ENCODE measurements around the gene ERCC3. TPM values are rescaled to one million over a fixed set of nuclear protein-coding genes. Genes with fewer than 3 reads are reported as not detected.

Gene ERCC3
- total RNA-seq, 1 experiment from 2014 or later, result 69.5 TPM

DNA sequence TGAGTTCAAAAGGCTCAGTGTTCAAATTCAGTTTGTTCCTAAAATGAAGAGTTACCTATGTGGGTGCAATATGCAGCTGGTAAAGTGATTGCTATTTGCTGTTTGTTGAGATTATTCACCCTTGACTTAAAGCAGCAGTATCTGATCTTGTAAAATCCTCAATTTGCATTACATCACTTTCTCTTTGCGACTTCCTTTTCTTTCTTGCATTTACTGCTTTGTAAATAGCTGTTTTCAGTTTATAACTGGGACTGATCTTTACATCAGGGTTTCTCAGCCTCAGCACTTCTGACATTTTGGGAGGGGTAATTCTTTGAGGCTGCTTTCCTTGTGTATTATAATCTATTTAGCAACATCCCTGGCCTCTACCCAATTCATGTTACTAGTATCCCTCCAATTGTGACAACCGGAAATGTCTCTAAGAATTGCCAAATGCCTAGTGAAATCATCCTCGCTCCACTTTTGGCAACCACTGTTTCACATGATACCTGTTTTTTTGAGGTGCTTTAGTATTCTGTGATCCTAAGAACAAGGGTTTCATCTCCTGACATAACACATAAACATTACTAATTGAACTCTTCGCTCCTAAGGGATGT, 12.1 kb upstream of the ERCC3 start:
- ChIA-PET CTCF (no interaction called here), POLR2A (ENCODE audit: low non-redundant PET) (no interaction called here)
- Histone ChIP-seq H3K27ac (ENCODE audit: low read depth, low read length, poor library complexity, severe bottlenecking) (peak overlapping the region; percentile 25), H3K4me1 (ENCODE audit: insufficient read depth, low read length, poor library complexity, severe bottlenecking) (peaks cover 18% of the 10 kb centered on the region), H3K9me3 (ENCODE audit: low read depth, low read length, poor library complexity, severe bottlenecking) (no peaks in the 10 kb centered on the region), H3K4me3 (ENCODE audit: low read depth, low read length, poor library complexity, severe bottlenecking) (no peak overlapping the region), H3K36me3 (ENCODE audit: insufficient read depth, low read length, poor library complexity, severe bottlenecking) (peaks cover 6% of the 10 kb centered on the region), H3K27me3 (replicated peaks; ENCODE audit: insufficient read depth, low read depth, low read length, poor library complexity) (no peaks in the 10 kb centered on the region)
- TF ChIP-seq, protein P1, sequence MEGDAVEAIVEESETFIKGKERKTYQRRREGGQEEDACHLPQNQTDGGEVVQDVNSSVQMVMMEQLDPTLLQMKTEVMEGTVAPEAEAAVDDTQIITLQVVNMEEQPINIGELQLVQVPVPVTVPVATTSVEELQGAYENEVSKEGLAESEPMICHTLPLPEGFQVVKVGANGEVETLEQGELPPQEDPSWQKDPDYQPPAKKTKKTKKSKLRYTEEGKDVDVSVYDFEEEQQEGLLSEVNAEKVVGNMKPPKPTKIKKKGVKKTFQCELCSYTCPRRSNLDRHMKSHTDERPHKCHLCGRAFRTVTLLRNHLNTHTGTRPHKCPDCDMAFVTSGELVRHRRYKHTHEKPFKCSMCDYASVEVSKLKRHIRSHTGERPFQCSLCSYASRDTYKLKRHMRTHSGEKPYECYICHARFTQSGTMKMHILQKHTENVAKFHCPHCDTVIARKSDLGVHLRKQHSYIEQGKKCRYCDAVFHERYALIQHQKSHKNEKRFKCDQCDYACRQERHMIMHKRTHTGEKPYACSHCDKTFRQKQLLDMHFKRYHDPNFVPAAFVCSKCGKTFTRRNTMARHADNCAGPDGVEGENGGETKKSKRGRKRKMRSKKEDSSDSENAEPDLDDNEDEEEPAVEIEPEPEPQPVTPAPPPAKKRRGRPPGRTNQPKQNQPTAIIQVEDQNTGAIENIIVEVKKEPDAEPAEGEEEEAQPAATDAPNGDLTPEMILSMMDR (conservative IDR thresholded peaks at IDR 0.05; ENCODE audit: low read depth, low read length), result no peak
- TF ChIP-seq EZH2 (IDR thresholded peaks at IDR 0.05; ENCODE audit: borderline replicate concordance, low read depth, low read length, poor library complexity, severe bottlenecking), result no peak
- intact Hi-C loops (cut with micrococcal nuclease; ENCODE audit: unreplicated experiment), result no loop called here
- BruUV-seq (replicated peaks), result TSS peak; percentile 21
- peak; percentile 88 for DNase-seq (ENCODE audit: low spot score)

DNA sequence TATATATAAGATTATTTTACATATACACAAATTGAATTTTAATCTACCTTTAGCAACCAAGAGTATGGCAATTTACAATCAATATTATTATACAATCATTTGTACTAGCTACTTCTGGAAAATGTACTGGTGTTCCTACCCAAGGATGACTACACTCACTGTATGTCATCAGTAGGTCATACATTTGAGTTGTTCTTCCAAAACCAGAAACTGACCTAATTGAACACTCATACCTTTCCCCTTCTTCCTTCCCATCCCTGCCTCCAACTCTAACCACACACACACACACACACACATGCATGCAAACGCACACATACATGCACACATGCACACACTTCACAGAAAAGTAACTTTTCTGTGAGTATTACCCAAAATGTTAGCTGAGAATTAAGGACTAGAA, 8.2 kb upstream of the ERCC3 start:
- Histone ChIP-seq H3K36me3 (ENCODE audit: insufficient read depth, low read length, poor library complexity, severe bottlenecking) (peaks cover 6% of the 10 kb centered on the region), H3K27me3 (replicated peaks; ENCODE audit: insufficient read depth, low read depth, low read length, poor library complexity) (no peaks in the 10 kb centered on the region), H3K27ac (ENCODE audit: low read depth, low read length, poor library complexity, severe bottlenecking) (no peak overlapping the region), H3K4me3 (ENCODE audit: low read depth, low read length, poor library complexity, severe bottlenecking) (no peak overlapping the region), H3K4me1 (ENCODE audit: insufficient read depth, low read length, poor library complexity, severe bottlenecking) (peaks cover 18% of the 10 kb centered on the region), H3K9me3 (ENCODE audit: low read depth, low read length, poor library complexity, severe bottlenecking) (no peaks in the 10 kb centered on the region)
- intact Hi-C loops (cut with micrococcal nuclease; ENCODE audit: unreplicated experiment), result no loop called here
- no TSS peak for BruUV-seq (replicated peaks)
- no peak for DNase-seq (ENCODE audit: low spot score)
- CTCF ChIA-PET, result interaction anchor here (0.6 kb wide), 1 partner anchor 205 kb away, joined by 3 read pairs; no protein-coding TSS in a partner anchor
- TF ChIP-seq, protein P1 (conservative IDR thresholded peaks at IDR 0.05; ENCODE audit: low read depth, low read length), result no peak
- TF ChIP-seq EZH2 (IDR thresholded peaks at IDR 0.05; ENCODE audit: borderline replicate concordance, low read depth, low read length, poor library complexity, severe bottlenecking), result no peak
- POLR2A ChIA-PET (ENCODE audit: low non-redundant PET), result no interaction called here

DNA sequence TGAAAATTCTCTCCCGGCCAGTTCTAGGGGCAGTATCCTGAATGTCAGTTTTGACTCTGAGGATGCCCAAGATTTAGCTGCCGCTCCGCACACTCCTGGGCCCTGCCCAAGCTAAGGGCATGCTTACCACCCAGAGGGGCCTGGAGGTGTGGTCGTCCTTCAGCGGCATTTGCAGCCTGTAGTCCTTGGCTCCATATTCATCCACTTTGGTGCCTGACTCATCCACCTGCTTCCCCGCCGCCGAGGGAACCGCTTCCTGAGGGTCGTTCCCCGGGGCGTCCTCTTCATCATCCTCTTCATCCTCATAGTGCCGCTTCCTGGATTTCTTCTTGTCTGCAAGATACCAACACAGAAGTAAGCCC, 577 bp downstream of the ERCC3 start:
- H3K9me3 ChIP-seq (ENCODE audit: low read depth, low read length, poor library complexity, severe bottlenecking), result no peaks in the 10 kb centered on the region
- H3K4me3 ChIP-seq (ENCODE audit: low read depth, low read length, poor library complexity, severe bottlenecking), result peak overlapping the region; percentile 91
- peak overlapping the region; percentile 81 for H3K27ac ChIP-seq (ENCODE audit: low read depth, low read length, poor library complexity, severe bottlenecking)
- H3K36me3 ChIP-seq (ENCODE audit: insufficient read depth, low read length, poor library complexity, severe bottlenecking), result peaks cover 39% of the 10 kb centered on the region
- intact Hi-C loops (cut with micrococcal nuclease; ENCODE audit: unreplicated experiment), result loop anchor here (5.0 kb wide), 1 partner anchor 96 kb away; no protein-coding TSS in a partner anchor
- DNase-seq (ENCODE audit: low spot score), result no peak
- TSS peak; percentile 32 for BruUV-seq (replicated peaks)
- ChIA-PET POLR2A (ENCODE audit: low non-redundant PET) (interaction anchor here (0.5 kb wide), 1 partner anchor 438 kb away, joined by 3 read pairs; no protein-coding TSS in a partner anchor), CTCF (interaction anchor here (1.3 to 1.9 kb wide), 2 partner anchors 96 to 186 kb away, joined by 5 to 10 read pairs; no protein-coding TSS in a partner anchor)
- no peaks in the 10 kb centered on the region for H3K27me3 ChIP-seq (replicated peaks; ENCODE audit: insufficient read depth, low read depth, low read length, poor library complexity)
- no peak for TF ChIP-seq EZH2 (IDR thresholded peaks at IDR 0.05; ENCODE audit: borderline replicate concordance, low read depth, low read length, poor library complexity, severe bottlenecking)
- TF ChIP-seq, protein P1 (conservative IDR thresholded peaks at IDR 0.05; ENCODE audit: low read depth, low read length), result no peak
- H3K4me1 ChIP-seq (ENCODE audit: insufficient read depth, low read length, poor library complexity, severe bottlenecking), result peaks cover 9% of the 10 kb centered on the region

All from A673 (cell line).